ENCODE results near the gene TRIM22. TPM values are rescaled to one million over a fixed set of nuclear protein-coding genes. Genes with fewer than 3 reads are reported as not detected.

Gene TRIM22
- polyA plus RNA-seq, 1 donor: 9.9 TPM

GRCh38 chr11:5738431-5738830 is 48.8 kb downstream of the TRIM22 start:
- DNase-seq: no peak

- DNase-seq: no peak
Measured at GRCh38 chr11:5746614-5747013, 57.0 kb downstream of the TRIM22 start.

- no peak for DNase-seq
Measured at GRCh38 chr11:5749836-5750235, 60.2 kb downstream of the TRIM22 start.

GRCh38 chr11:5753943-5754342 is 64.4 kb downstream of the TRIM22 start, which contains the start of gene OR52N4:
Gene OR52N4 (plus strand): TSS chr11:5754243. CDS start chr11:5754741, 498 bp downstream.
- no peak for DNase-seq

Other genes starting within 250 kb of the TRIM22 start
- not detected for gene OR51I1, start 248.3 kb upstream of the TRIM22 start, polyA plus RNA-seq (ENCODE audit: insufficient read length)
- not detected for gene OR51I2, start 240.5 kb upstream of the TRIM22 start, polyA plus RNA-seq (ENCODE audit: insufficient read length)
- 0.13 TPM for gene OR52D1, start 201.1 kb upstream of the TRIM22 start, polyA plus RNA-seq (ENCODE audit: insufficient read length)
- gene UBQLN3, start 179.8 kb upstream of the TRIM22 start, polyA plus RNA-seq (ENCODE audit: insufficient read length): not detected
- 1.4 TPM for gene UBQLNL, start 173.1 kb upstream of the TRIM22 start, polyA plus RNA-seq (ENCODE audit: insufficient read length)
- gene OR52H1, start 141.2 kb upstream of the TRIM22 start, polyA plus RNA-seq (ENCODE audit: insufficient read length): 0.13 TPM
- 0.23 TPM for gene OR52B6, start 108.9 kb upstream of the TRIM22 start, polyA plus RNA-seq (ENCODE audit: insufficient read length)
- 61.8 TPM for gene TRIM6, start 93.2 kb upstream of the TRIM22 start, polyA plus RNA-seq (ENCODE audit: insufficient read length)
- gene TRIM34, start 64.8 kb upstream of the TRIM22 start, polyA plus RNA-seq (ENCODE audit: insufficient read length): 11.7 TPM
- gene TRIM5, start 4.7 kb upstream of the TRIM22 start, polyA plus RNA-seq (ENCODE audit: insufficient read length): 55.8 TPM
- gene OR56B1, start 46.7 kb downstream of the TRIM22 start, polyA plus RNA-seq (ENCODE audit: insufficient read length): not detected
- not detected for gene OR52N4, start 64.5 kb downstream of the TRIM22 start, polyA plus RNA-seq (ENCODE audit: insufficient read length)
- not detected for gene OR52N5, start 93.6 kb downstream of the TRIM22 start, polyA plus RNA-seq (ENCODE audit: insufficient read length)
- gene OR52N1, start 101.5 kb downstream of the TRIM22 start, polyA plus RNA-seq (ENCODE audit: insufficient read length): not detected
- not detected for gene OR52N2, start 119.1 kb downstream of the TRIM22 start, polyA plus RNA-seq (ENCODE audit: insufficient read length)
- gene OR52E6, start 152.1 kb downstream of the TRIM22 start, polyA plus RNA-seq (ENCODE audit: insufficient read length): not detected
- gene OR52E8, start 167.9 kb downstream of the TRIM22 start, polyA plus RNA-seq (ENCODE audit: insufficient read length): not detected
- not detected for gene OR52E4, start 190.8 kb downstream of the TRIM22 start, polyA plus RNA-seq (ENCODE audit: insufficient read length)
- not detected for gene OR52E5, start 203.4 kb downstream of the TRIM22 start, polyA plus RNA-seq (ENCODE audit: insufficient read length)

All from left kidney (tissue), 2 donors.